Upper lobe of right lung (tissue), 1 donor: ENCODE data around the gene ATP2A2. TPM values are rescaled to one million over a fixed set of nuclear protein-coding genes. Genes with fewer than 3 reads are reported as not detected.
A peak's percentile ranks its signal among the peaks of the same experiment; 100 is the strongest.
"Not testable (repeated sequence)": the region's sequence is repeated elsewhere in the genome, so short reads cannot be mapped to it uniquely, and the experiment has no call there.

ENCODE experiments used
- ATAC-seq: fragments of 200-7000 bp; cut with Tn5 transposase; one replicate; pipeline ENCODE4 v1.9.1; 2020; ENCODE audit warnings: mild to moderate bottlenecking, moderate library complexity
- DNase-seq: peaks from one replicate; pipeline ENCODE4 v3.0.0-alpha.2; 2020
- H3K27ac ChIP-seq: fragments of 200-600 bp; one replicate; pipeline ENCODE4 v1.8.0; 2022
- H3K27me3 ChIP-seq: fragments of 200-600 bp; one replicate; pipeline ENCODE4 v1.8.0; 2022; ENCODE audit warnings: mild to moderate bottlenecking
- H3K36me3 ChIP-seq: fragments of 200-600 bp; one replicate; pipeline ENCODE4 v1.8.0; 2022
- H3K4me1 ChIP-seq: fragments of 200-600 bp; one replicate; pipeline ENCODE4 v1.8.0; 2022
- H3K4me3 ChIP-seq: fragments of 200-600 bp; one replicate; pipeline ENCODE4 v1.8.0; 2022; ENCODE audit warnings: mild to moderate bottlenecking
- H3K9me3 ChIP-seq: fragments of 200-600 bp; one replicate; pipeline ENCODE4 v1.8.0; 2022
- intact Hi-C: fragments of 100-400 bp; cut with DNase I; formaldehyde crosslinking; loops from one replicate; pipeline ENCODE4 v1.11.0; 2022
- total RNA-seq: library from RNA; stranded (reverse); fragmentation: NEBNext Ultra II Directional; extraction: Animal tissue kit (Norgen Biotek cat#: 25700); gene quantifications from one replicate; pipeline ENCODE4 v1.2.1, GENCODE V29; 2021
- TF ChIP-seq, protein P1 (sequence below): fragments of 200-600 bp; IDR thresholded peaks from one replicate; pipeline ENCODE4 v1.8.0; 2022; ENCODE audit warnings: antibody characterized with exemption
- donor health status: DM: no; HTN: yes; CAD: no; lungs with severe emphysema.

ATP2A2 gene
- total RNA-seq, 1 donor from 2014 or later: 173 TPM

DNA sequence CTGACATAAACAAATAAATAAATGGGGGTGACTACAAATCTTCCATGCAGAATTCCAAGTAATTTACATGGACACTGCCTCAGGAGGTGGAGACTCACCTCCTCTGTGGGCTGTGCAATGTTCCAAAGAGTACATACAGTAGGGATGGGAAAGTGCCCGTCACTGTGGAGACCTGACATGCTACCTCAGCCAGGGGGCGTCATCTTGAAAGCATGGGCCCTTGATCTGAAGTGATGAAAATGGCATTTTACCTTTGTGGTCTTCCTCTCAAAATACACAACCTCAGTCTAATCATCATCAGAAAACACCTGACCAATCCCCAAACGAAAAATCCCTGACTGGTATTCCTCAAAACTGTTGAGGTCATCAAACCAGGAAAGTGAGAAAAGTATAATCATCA lies 74.0 kb downstream of the ATP2A2 start:
- Histone ChIP-seq H3K4me1 (peaks cover 4% of the 10 kb centered on the region), H3K4me3 (no peak overlapping the region), H3K36me3 (peaks cover 3% of the 10 kb centered on the region), H3K9me3 (no peaks in the 10 kb centered on the region), H3K27ac (no peak overlapping the region), H3K27me3 (no peaks in the 10 kb centered on the region)
- DNase-seq (no peak), ATAC-seq (peak; percentile 32)
- TF ChIP-seq, protein P1, sequence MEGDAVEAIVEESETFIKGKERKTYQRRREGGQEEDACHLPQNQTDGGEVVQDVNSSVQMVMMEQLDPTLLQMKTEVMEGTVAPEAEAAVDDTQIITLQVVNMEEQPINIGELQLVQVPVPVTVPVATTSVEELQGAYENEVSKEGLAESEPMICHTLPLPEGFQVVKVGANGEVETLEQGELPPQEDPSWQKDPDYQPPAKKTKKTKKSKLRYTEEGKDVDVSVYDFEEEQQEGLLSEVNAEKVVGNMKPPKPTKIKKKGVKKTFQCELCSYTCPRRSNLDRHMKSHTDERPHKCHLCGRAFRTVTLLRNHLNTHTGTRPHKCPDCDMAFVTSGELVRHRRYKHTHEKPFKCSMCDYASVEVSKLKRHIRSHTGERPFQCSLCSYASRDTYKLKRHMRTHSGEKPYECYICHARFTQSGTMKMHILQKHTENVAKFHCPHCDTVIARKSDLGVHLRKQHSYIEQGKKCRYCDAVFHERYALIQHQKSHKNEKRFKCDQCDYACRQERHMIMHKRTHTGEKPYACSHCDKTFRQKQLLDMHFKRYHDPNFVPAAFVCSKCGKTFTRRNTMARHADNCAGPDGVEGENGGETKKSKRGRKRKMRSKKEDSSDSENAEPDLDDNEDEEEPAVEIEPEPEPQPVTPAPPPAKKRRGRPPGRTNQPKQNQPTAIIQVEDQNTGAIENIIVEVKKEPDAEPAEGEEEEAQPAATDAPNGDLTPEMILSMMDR: peak; percentile 30
- intact Hi-C loops: no loop called here

DNA sequence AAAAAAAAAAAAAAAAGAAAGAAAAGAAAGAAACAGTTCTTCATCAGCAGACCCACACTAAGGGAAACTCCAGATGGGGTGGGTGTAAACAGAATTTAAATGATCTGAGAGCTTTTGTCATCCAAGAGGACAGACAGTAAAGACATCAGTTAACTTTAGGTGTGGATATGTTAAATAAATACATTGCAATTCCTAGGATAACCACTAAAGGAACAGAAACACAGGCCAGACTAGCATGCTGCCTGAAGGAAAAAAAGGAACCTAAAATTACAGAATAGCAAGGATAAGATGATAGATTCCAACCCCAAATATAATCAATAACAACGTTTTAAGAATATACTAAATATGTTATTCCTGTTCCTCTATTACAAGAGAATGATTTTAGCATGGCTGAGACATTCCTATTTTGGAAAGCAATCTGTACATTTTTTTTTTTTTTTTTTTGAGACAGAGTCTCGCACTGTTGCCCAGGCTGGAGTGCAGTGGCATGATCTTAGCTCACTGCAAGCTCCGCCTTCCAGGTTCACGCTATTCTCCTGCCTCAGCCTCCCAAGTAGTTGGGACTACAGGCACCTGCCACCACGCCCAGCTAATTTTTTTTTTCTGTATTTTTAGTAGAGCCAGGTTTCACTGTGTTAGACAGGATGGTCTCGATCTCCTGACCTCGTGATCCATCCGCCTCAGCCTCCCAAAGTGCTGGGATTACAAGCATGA lies 77.5 kb downstream of the ATP2A2 start:
- H3K4me3 ChIP-seq, H3K27ac ChIP-seq, H3K27me3 ChIP-seq, H3K9me3 ChIP-seq, H3K36me3 ChIP-seq, DNase-seq, intact Hi-C loops, H3K4me1 ChIP-seq: not testable (repeated sequence)
- peak; percentile 13 for ATAC-seq
- TF ChIP-seq, protein P1: peak; percentile 13

DNA sequence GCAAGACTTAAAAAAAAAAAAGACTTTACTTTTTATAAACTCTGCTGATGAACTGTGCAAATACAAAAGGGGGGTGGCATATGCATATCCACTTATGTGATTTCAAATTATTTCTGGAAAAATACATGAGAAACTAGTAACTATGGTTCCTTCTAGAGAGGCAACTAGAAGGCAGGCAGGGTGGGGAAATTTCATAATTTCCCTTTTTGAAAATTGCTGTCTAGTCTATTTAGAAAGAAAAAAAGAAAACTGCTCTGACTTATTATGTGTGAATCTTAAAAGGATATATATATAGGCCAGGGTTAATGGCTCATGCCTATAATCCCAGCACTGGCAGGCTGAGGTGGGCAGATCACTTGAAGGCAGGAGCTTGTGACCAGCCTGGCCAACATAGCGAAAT lies 80.2 kb downstream of the ATP2A2 start:
- TF ChIP-seq, protein P1: no peak
- no peaks in the 10 kb centered on the region for H3K9me3 ChIP-seq
- intact Hi-C loops: no loop called here
- H3K36me3 ChIP-seq: no peaks in the 10 kb centered on the region
- no peak overlapping the region for H3K27ac ChIP-seq
- H3K4me3 ChIP-seq: no peak overlapping the region
- ATAC-seq (no peak), DNase-seq (no peak)
- peaks cover 8% of the 10 kb centered on the region for H3K4me1 ChIP-seq
- no peaks in the 10 kb centered on the region for H3K27me3 ChIP-seq

DNA sequence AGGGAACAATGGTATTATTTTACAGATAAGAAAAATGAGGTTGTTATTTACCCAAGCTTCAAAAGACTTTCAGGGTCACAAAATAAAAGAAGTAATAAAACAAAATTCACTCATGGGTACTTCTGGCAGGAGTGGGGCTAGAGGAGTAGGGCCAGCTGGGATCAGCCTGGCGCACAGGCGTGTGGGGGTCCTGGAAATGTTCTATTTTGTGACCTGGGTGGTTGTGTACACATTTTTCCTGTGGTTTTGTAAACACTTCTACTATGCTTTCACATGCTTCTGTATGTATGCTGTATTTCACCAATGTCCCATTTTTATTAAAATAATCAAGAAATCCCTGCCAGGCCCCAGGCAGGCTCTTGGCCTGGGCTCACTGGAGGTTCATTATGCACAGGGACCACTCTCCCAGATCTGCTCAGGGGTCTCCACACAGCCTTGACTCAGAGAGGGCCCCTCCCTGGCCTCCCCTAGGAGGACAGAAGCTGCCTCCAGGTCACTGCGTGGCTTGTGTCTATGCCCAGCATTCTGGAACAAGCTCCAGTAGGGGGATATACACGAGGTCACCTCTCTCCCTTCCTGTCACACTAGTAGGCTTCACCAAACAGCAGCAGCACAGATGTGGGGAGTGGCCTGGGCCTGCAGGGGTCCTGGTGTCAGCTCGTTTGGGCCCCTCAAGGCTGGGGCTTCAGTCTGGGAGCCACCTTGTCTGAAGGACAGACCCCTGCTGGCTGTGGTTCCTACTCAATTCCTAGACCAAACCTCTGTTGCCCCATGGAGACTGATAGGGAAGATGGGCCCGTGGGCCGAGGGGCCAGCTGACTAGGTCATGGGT lies 84.7 kb downstream of the ATP2A2 start:
- H3K4me1 ChIP-seq: peaks cover 27% of the 10 kb centered on the region
- peak overlapping the region; percentile 11 for H3K27ac ChIP-seq
- H3K9me3 ChIP-seq: no peaks in the 10 kb centered on the region
- TF ChIP-seq, protein P1: no peak
- peak; percentile 65 for ATAC-seq
- intact Hi-C loops: no loop called here
- H3K4me3 ChIP-seq: no peak overlapping the region
- H3K27me3 ChIP-seq: no peaks in the 10 kb centered on the region
- H3K36me3 ChIP-seq: no peaks in the 10 kb centered on the region
- no peak for DNase-seq

DNA sequence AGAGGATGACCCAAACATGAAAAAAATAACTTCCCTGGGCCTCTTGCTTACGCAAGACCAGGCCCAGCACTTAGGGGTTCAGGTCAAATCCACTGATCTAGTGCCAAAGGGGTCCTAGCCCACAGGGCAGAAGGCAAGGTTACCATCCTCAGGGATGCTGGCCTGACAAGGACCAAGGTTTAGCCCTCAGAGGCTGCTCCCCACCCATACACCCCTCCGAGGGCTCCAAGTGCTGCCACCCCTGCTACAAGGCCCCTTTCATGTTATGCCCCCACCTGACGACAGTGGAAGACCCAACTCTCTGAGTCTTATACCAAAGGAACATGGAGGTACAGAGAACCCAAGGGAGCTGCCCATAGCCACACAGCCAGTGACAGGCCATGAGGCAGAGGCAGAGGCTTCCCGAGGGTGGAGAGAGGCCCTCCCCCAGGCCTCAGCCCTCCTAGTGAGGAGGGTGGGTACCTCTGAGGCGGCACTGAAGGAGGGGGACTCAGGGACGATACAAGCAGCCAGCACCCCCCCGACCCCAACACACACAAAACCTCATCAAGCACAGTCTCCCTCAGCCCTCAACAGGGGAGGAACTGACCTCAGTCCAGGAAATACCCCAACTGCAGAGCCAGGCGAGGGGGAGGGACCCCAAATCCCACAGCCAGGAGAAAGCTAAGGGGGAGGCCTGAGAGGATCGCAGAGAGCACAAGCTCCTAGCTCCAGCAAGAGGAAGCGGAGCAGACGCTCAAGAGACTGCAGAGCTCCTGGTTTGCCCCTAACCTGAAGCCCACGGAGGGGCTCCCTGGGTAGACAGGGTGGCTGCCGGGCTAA lies 85.5 kb downstream of the ATP2A2 start:
- H3K36me3 ChIP-seq: no peaks in the 10 kb centered on the region
- no peak overlapping the region for H3K4me3 ChIP-seq
- TF ChIP-seq, protein P1: no peak
- DNase-seq (no peak), ATAC-seq (no peak)
- H3K27ac ChIP-seq: peak overlapping the region; percentile 65
- peaks cover 36% of the 10 kb centered on the region for H3K4me1 ChIP-seq
- H3K9me3 ChIP-seq: no peaks in the 10 kb centered on the region
- H3K27me3 ChIP-seq: no peaks in the 10 kb centered on the region
- intact Hi-C loops: no loop called here
